WTC11 (cell line): ENCODE data around the gene NFATC1. TPM values are rescaled to one million over a fixed set of nuclear protein-coding genes. Genes with fewer than 3 reads are reported as not detected.

ENCODE experiments used
- ATAC-seq: fragments of 200-7000 bp; cut with Tn5 transposase; 2 replicates; pipeline ENCODE4 v1.10.0; 2021; ENCODE audit warnings: mild to moderate bottlenecking, moderate library complexity
- CTCF ChIA-PET: fragments of 300-600 bp; sonication (Branson Sonifier 250); formaldehyde crosslinking; loops from one replicate; lab custom pipeline; 2021; ENCODE audit warnings: antibody characterized with exemption; lab: Charles Lee
- POLR2A ChIA-PET: fragments of 350-600 bp; sonication (Branson Sonifier 250); formaldehyde crosslinking; loops from one replicate; lab custom pipeline; 2021; ENCODE audit warnings: antibody characterized with exemption; lab: Charles Lee
- DNase-seq: peaks from one replicate; pipeline ENCODE4 v3.0.0; 2021; ENCODE audit warnings: low spot score
- H3K27ac Mint-ChIP-seq: 2 replicates; pipeline ENCODE4 v1.8.0; 2021; ENCODE audit warnings: mixed read lengths
- H3K27me3 Mint-ChIP-seq: 2 replicates; pipeline ENCODE4 v1.8.0; 2021; ENCODE audit warnings: low read depth, mild to moderate bottlenecking, moderate library complexity, mixed read lengths
- H3K36me3 Mint-ChIP-seq: 2 replicates; pipeline ENCODE4 v1.8.0; 2021; ENCODE audit warnings: mixed read lengths
- H3K4me1 Mint-ChIP-seq: 2 replicates; pipeline ENCODE4 v1.8.0; 2022; ENCODE audit warnings: mixed read lengths
- H3K4me3 Mint-ChIP-seq: 2 replicates; pipeline ENCODE4 v1.8.0; 2021; ENCODE audit warnings: mild to moderate bottlenecking, moderate library complexity, mixed read lengths
- H3K9me3 Mint-ChIP-seq: 2 replicates; pipeline ENCODE4 v1.8.0; 2021; ENCODE audit warnings: mixed read lengths
- EMX1 ChIP-seq: fragments of 250-450 bp; sonication (Bioruptor Pico); IDR thresholded peaks from 2 replicates; pipeline ENCODE4 v1.8.0; 2021; ENCODE audit warnings: mild to moderate bottlenecking
- ESRRA ChIP-seq: sonication (generic); formaldehyde crosslinking; IDR thresholded peaks from 2 replicates; pipeline ENCODE4 v1.8.1; 2022; ENCODE audit warnings: mild to moderate bottlenecking, missing genetic modification reagents, borderline replicate concordance
- FOXP1 ChIP-seq: sonication (generic); formaldehyde crosslinking; IDR thresholded peaks from 2 replicates; pipeline ENCODE4 v1.8.0; 2022; ENCODE audit warnings: missing genetic modification reagents, mild to moderate bottlenecking, moderate library complexity, borderline replicate concordance
- NFE2L1 ChIP-seq: sonication (generic); formaldehyde crosslinking; IDR thresholded peaks from 2 replicates; pipeline ENCODE4 v1.8.1; 2023; ENCODE audit warnings: missing genetic modification reagents
- NR1H2 ChIP-seq: sonication (generic); formaldehyde crosslinking; IDR thresholded peaks from 2 replicates; pipeline ENCODE4 v1.9.0; 2021; ENCODE audit warnings: mild to moderate bottlenecking, moderate library complexity, missing genetic modification reagents
- RORB ChIP-seq: fragments of 250-450 bp; sonication (Bioruptor Pico); IDR thresholded peaks from 2 replicates; pipeline ENCODE4 v1.9.0; 2021; ENCODE audit warnings: mild to moderate bottlenecking
- SMAD4 ChIP-seq: sonication (generic); formaldehyde crosslinking; IDR thresholded peaks from 2 replicates; pipeline ENCODE4 v1.8.0; 2022; ENCODE audit warnings: mild to moderate bottlenecking, missing genetic modification reagents
- SOX15 ChIP-seq: fragments of 250-450 bp; sonication (Bioruptor Pico); IDR thresholded peaks from 2 replicates; pipeline ENCODE4 v1.9.0; 2021; ENCODE audit warnings: mild to moderate bottlenecking
- SP1 ChIP-seq: sonication (generic); formaldehyde crosslinking; conservative IDR thresholded peaks from 2 replicates; pipeline ENCODE4 v1.8.1; 2022; ENCODE audit warnings: missing genetic modification reagents
- TCF7 ChIP-seq: sonication (generic); formaldehyde crosslinking; IDR thresholded peaks from 2 replicates; pipeline ENCODE4 v1.8.0; 2022; ENCODE audit warnings: mild to moderate bottlenecking, low read depth, missing genetic modification reagents, moderate library complexity
- TEAD1 ChIP-seq: sonication (generic); formaldehyde crosslinking; IDR thresholded peaks from 2 replicates; pipeline ENCODE4 v1.8.0; 2022; ENCODE audit warnings: mild to moderate bottlenecking, missing genetic modification reagents
- TEAD4 ChIP-seq: sonication (generic); formaldehyde crosslinking; IDR thresholded peaks from 2 replicates; pipeline ENCODE4 v1.8.0; 2022; ENCODE audit warnings: mild to moderate bottlenecking, missing genetic modification reagents
- total RNA-seq: library from RNA; stranded (reverse); gene quantifications from 3 replicates; pipeline ENCODE4 v1.2.3, GENCODE V29; 2021
- TF ChIP-seq, protein P1 (sequence below): fragments of 250-450 bp; sonication (Bioruptor Pico); conservative IDR thresholded peaks from 2 replicates; pipeline ENCODE4 v1.9.0; 2021; ENCODE audit warnings: mild to moderate bottlenecking
- TF ChIP-seq, protein P2 (sequence below): sonication (generic); formaldehyde crosslinking; conservative IDR thresholded peaks from 2 replicates; pipeline ENCODE4 v1.8.1; 2023; ENCODE audit warnings: mild to moderate bottlenecking, low read depth, missing genetic modification reagents, moderate library complexity
- TF ChIP-seq, protein P3 (sequence below): sonication (generic); formaldehyde crosslinking; IDR thresholded peaks from 2 replicates; pipeline ENCODE4 v1.8.0; 2023; ENCODE audit warnings: mild to moderate bottlenecking, missing genetic modification reagents
- TF ChIP-seq, protein P4 (sequence below): sonication (generic); formaldehyde crosslinking; conservative IDR thresholded peaks from 2 replicates; pipeline ENCODE4 v1.8.1; 2022; ENCODE audit warnings: mild to moderate bottlenecking, missing genetic modification reagents
- TF ChIP-seq, protein P5 (sequence below): sonication (generic); formaldehyde crosslinking; IDR thresholded peaks from 2 replicates; pipeline ENCODE4 v1.8.1; 2022; ENCODE audit warnings: mild to moderate bottlenecking, missing genetic modification reagents, moderate library complexity, borderline replicate concordance
- TF ChIP-seq, protein P6 (sequence below): fragments of 200-600 bp; IDR thresholded peaks from 2 replicates; pipeline ENCODE4 v1.8.0; 2022; ENCODE audit warnings: antibody characterized with exemption

NFATC1 gene
- total RNA-seq, 1 experiment from 2014 or later = 20.2 TPM

DNA sequence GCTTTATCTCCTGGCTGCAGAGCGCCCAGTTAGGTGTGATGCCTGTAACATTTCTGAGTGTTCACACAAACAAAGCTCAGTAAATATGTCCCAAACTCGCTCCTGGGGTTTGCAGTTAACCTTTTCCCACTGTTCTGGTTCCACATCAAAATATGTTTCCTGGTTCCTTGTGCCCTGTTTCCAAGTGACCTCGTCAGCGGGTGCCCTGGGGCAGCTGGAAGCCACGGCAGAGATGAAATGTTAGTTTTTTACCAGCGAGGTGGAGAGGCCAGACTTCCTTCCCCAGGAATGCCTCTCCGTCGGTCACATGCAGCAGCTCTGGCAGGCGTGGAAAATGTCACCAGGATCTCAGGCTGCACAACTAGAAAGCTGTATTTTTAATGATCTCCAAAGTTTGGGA is 18.2 kb downstream of the NFATC1 start (continued):
- TF ChIP-seq, protein P1, sequence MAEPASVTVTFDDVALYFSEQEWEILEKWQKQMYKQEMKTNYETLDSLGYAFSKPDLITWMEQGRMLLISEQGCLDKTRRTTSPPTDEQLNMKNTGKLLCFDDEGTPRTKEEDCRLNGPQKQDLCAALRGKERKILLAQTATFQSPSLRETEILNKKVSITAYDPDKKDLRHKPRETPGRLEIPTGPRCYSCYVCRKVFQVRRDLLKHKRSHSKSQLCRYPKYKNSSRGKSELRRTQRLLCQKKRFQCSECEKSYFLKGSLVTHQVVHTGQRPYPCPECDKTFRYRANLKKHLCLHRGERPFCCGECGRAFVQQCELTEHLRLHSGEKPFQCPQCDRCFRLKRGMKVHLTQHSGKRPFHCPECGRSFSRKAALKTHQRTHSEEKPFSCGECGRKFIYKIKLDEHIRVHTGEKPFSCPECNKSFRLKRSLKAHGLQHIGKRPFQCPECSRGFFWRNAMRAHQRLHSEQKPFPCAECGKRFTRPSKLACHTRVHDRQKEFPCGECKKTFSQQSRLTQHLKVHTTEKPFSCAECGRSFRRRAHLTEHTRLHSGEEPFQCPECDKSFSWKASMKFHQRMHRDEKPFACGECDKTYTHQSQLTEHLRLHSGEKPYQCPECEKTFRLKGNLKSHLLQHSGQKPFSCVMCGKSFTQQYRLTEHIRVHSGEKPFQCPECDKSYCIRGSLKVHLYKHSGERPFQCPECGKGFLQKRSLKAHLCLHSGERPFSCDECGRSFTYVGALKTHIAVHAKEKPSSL = no peak
- no peak for TF ChIP-seq ESRRA (CRISPR knock-in tag)
- TF ChIP-seq, protein P2, sequence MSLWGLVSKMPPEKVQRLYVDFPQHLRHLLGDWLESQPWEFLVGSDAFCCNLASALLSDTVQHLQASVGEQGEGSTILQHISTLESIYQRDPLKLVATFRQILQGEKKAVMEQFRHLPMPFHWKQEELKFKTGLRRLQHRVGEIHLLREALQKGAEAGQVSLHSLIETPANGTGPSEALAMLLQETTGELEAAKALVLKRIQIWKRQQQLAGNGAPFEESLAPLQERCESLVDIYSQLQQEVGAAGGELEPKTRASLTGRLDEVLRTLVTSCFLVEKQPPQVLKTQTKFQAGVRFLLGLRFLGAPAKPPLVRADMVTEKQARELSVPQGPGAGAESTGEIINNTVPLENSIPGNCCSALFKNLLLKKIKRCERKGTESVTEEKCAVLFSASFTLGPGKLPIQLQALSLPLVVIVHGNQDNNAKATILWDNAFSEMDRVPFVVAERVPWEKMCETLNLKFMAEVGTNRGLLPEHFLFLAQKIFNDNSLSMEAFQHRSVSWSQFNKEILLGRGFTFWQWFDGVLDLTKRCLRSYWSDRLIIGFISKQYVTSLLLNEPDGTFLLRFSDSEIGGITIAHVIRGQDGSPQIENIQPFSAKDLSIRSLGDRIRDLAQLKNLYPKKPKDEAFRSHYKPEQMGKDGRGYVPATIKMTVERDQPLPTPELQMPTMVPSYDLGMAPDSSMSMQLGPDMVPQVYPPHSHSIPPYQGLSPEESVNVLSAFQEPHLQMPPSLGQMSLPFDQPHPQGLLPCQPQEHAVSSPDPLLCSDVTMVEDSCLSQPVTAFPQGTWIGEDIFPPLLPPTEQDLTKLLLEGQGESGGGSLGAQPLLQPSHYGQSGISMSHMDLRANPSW (CRISPR knock-in tag) = no peak

DNA sequence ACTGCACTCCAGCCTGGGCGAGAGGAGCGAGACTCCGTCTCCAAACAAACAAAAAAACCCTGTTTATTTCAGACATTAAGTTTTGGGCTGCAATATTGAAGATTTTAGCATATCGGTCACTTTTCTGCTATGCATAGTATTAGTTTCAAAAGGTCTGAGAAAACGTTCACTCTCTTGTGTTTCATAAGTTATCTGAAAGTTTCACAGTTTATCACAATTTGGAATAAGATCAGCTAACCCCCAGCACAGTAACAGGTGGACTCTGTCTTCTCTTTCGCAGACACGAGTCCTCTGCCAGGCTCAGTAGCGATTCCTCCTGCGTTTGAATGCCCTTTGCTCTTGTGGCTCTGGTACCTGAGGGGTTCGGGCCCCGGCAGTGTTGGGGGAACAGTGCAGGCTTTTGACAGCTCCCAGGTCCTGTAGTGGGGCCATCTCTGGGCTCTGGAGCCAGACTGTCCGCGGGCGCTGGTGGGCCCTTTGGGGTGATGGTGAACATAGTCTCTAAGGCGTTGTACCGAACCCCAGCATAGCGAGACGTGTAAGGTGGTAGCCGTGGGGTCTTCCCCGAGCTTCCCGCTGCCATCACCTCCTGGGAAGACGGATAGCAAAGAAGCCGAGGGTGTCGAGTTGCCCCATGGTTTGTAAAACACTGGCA is 20.4 kb downstream of the NFATC1 start:
- peaks cover 4% of the 10 kb centered on the region for H3K4me1 Mint-ChIP-seq
- no peak for DNase-seq
- peaks cover 8% of the 10 kb centered on the region; the same call in 1 of the 2 replicates for H3K36me3 Mint-ChIP-seq
- TF ChIP-seq, protein P3, sequence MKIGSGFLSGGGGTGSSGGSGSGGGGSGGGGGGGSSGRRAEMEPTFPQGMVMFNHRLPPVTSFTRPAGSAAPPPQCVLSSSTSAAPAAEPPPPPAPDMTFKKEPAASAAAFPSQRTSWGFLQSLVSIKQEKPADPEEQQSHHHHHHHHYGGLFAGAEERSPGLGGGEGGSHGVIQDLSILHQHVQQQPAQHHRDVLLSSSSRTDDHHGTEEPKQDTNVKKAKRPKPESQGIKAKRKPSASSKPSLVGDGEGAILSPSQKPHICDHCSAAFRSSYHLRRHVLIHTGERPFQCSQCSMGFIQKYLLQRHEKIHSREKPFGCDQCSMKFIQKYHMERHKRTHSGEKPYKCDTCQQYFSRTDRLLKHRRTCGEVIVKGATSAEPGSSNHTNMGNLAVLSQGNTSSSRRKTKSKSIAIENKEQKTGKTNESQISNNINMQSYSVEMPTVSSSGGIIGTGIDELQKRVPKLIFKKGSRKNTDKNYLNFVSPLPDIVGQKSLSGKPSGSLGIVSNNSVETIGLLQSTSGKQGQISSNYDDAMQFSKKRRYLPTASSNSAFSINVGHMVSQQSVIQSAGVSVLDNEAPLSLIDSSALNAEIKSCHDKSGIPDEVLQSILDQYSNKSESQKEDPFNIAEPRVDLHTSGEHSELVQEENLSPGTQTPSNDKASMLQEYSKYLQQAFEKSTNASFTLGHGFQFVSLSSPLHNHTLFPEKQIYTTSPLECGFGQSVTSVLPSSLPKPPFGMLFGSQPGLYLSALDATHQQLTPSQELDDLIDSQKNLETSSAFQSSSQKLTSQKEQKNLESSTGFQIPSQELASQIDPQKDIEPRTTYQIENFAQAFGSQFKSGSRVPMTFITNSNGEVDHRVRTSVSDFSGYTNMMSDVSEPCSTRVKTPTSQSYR = no peak
- no peak for TF ChIP-seq TCF7 (CRISPR knock-in tag)
- TF ChIP-seq RORB (CRISPR knock-in tag) = no peak
- TF ChIP-seq, protein P1 = no peak
- TF ChIP-seq TEAD1 (CRISPR knock-in tag) = no peak
- TF ChIP-seq, protein P4, sequence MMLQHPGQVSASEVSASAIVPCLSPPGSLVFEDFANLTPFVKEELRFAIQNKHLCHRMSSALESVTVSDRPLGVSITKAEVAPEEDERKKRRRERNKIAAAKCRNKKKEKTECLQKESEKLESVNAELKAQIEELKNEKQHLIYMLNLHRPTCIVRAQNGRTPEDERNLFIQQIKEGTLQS (CRISPR knock-in tag) = no peak
- TF ChIP-seq FOXP1 (CRISPR knock-in tag) = no peak
- no peak for TF ChIP-seq NR1H2 (CRISPR knock-in tag)
- H3K27me3 Mint-ChIP-seq = no peaks in the 10 kb centered on the region; the same call in 1 of the 2 replicates
- H3K27ac Mint-ChIP-seq = no peak overlapping the region
- POLR2A ChIA-PET = no interaction called here
- CTCF ChIA-PET = no interaction called here
- H3K4me3 Mint-ChIP-seq = no peak overlapping the region
- no peaks in the 10 kb centered on the region for H3K9me3 Mint-ChIP-seq
- ATAC-seq = no peak

DNA sequence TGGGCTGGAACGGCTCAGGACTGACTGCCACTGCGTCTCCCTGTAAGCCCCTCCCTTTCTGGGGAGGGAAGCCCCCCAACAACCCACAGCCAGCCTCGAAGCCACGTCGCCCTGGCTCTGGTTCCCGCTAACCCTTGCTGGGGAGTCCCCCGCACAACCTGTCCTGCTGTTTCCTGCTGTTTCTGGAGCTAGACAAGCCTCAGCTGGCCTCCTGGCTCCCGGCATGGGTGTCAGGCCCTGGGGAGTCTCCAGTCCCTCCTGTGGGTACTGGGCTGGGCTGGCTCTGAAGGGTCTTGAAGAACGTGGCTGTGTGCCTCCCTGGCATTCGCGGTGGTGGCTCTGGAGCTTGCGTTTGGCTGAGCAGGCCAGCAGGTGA is 20.9 kb downstream of the NFATC1 start:
- peaks cover 8% of the 10 kb centered on the region; the same call in 1 of the 2 replicates for H3K36me3 Mint-ChIP-seq
- CTCF ChIA-PET = no interaction called here
- no peaks in the 10 kb centered on the region for H3K9me3 Mint-ChIP-seq
- H3K4me3 Mint-ChIP-seq = no peak overlapping the region
- H3K4me1 Mint-ChIP-seq = peaks cover 4% of the 10 kb centered on the region
- no peaks in the 10 kb centered on the region; the same call in 1 of the 2 replicates for H3K27me3 Mint-ChIP-seq
- ATAC-seq (no peak), DNase-seq (no peak)
- POLR2A ChIA-PET = no interaction called here
- H3K27ac Mint-ChIP-seq = no peak overlapping the region
- no peak for TF ChIP-seq NFE2L1 (CRISPR knock-in tag)
- TF ChIP-seq, protein P5, sequence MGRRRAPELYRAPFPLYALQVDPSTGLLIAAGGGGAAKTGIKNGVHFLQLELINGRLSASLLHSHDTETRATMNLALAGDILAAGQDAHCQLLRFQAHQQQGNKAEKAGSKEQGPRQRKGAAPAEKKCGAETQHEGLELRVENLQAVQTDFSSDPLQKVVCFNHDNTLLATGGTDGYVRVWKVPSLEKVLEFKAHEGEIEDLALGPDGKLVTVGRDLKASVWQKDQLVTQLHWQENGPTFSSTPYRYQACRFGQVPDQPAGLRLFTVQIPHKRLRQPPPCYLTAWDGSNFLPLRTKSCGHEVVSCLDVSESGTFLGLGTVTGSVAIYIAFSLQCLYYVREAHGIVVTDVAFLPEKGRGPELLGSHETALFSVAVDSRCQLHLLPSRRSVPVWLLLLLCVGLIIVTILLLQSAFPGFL (CRISPR knock-in tag) = no peak
- TF ChIP-seq, protein P6, sequence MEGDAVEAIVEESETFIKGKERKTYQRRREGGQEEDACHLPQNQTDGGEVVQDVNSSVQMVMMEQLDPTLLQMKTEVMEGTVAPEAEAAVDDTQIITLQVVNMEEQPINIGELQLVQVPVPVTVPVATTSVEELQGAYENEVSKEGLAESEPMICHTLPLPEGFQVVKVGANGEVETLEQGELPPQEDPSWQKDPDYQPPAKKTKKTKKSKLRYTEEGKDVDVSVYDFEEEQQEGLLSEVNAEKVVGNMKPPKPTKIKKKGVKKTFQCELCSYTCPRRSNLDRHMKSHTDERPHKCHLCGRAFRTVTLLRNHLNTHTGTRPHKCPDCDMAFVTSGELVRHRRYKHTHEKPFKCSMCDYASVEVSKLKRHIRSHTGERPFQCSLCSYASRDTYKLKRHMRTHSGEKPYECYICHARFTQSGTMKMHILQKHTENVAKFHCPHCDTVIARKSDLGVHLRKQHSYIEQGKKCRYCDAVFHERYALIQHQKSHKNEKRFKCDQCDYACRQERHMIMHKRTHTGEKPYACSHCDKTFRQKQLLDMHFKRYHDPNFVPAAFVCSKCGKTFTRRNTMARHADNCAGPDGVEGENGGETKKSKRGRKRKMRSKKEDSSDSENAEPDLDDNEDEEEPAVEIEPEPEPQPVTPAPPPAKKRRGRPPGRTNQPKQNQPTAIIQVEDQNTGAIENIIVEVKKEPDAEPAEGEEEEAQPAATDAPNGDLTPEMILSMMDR = no peak
- no peak for TF ChIP-seq TEAD4 (CRISPR knock-in tag)
- no peak for TF ChIP-seq EMX1
- TF ChIP-seq SOX15 (CRISPR knock-in tag) = no peak
- no peak for TF ChIP-seq SP1 (CRISPR knock-in tag)
- no peak for TF ChIP-seq NR1H2 (CRISPR knock-in tag)
- TF ChIP-seq SMAD4 (CRISPR knock-in tag) = no peak
